Cardiac fibroblast (primary cell): ENCODE measurements around the gene RASGEF1B.

Experiments
- DNase-seq, 2 donors: peaks; one replicate each; pipeline versions ENCODE4 v3.0.0 to v3.0.0-alpha.2; 2010; ENCODE audit warnings: low read depth in 2 of 2
- H3K4me3 ChIP-seq, 2 donors: replicated peaks in 1 of 2; 1 replicate in 1 of 2; 2 replicates in 1 of 2; pipeline ENCODE4 v1.5.1; 2011; ENCODE audit warnings: low read depth in 2 of 2, low read length in 2 of 2, mild to moderate bottlenecking in 2 of 2, moderate library complexity in 1 of 2
- CTCF ChIP-seq: IDR thresholded peaks from one replicate; pipeline ENCODE4 v1.5.1; 2011; ENCODE audit warnings: low read depth, mild to moderate bottlenecking, low read length, inconsistent platforms

RASGEF1B gene

GRCh38 chr4:81512001-81512756 is 40.5 kb upstream of the RASGEF1B start:
- DNase-seq = no peak
- H3K4me3 ChIP-seq = no peak overlapping the region
- TF ChIP-seq CTCF = no peak

GRCh38 chr4:81510643-81511178 is 39.0 kb upstream of the RASGEF1B start:
- no peak for DNase-seq
- H3K4me3 ChIP-seq = no peak overlapping the region

GRCh38 chr4:81509822-81510221 is 38.1 kb upstream of the RASGEF1B start:
- TF ChIP-seq CTCF = no peak
- no peak overlapping the region for H3K4me3 ChIP-seq
- DNase-seq = no peak

More at GRCh38 chr4:81510643-81511178, 39.0 kb upstream of the RASGEF1B start:
- TF ChIP-seq CTCF = no peak

GRCh38 chr4:81509191-81509590 is 37.5 kb upstream of the RASGEF1B start:
- no peak for DNase-seq
- H3K4me3 ChIP-seq = no peak overlapping the region
- TF ChIP-seq CTCF = no peak

GRCh38 chr4:81508411-81509185 is 36.9 kb upstream of the RASGEF1B start:
- no peak overlapping the region for H3K4me3 ChIP-seq
- no peak for DNase-seq
- TF ChIP-seq CTCF = no peak

- H3K4me3 ChIP-seq = no peak overlapping the region
- no peak for TF ChIP-seq CTCF
- DNase-seq = no peak
Observed at GRCh38 chr4:81507530-81507929, 35.8 kb upstream of the RASGEF1B start.
